DND-41 (cell line): ENCODE data around the gene NDUFA13.

Experiments used
- ATAC-seq: fragments of 200-7000 bp; cut with Tn5 transposase; 3 replicates; pipeline ENCODE4 v1.9.1; 2021; ENCODE audit warnings: low read depth; ENCODE audit not compliant: insufficient read depth
- DNase-seq: peaks from one replicate; pipeline ENCODE4 v3.0.0-alpha.2; 2020
- H2AFZ ChIP-seq: 2 replicates; pipeline ENCODE4 v1.6.0; 2012; ENCODE audit warnings: low read depth, low read length
- H3K27ac ChIP-seq: 2 replicates; pipeline ENCODE4 v1.5.1; 2012; ENCODE audit warnings: low read length, inconsistent platforms
- H3K27me3 ChIP-seq: fragments of 200-600 bp; sonication (generic); 2 replicates; pipeline ENCODE4 v1.6.0; 2012; ENCODE audit warnings: low read length, mild to moderate bottlenecking, inconsistent platforms; ENCODE audit not compliant: insufficient read depth, poor library complexity
- H3K36me3 ChIP-seq: 2 replicates; pipeline ENCODE4 v1.5.1; 2012; ENCODE audit warnings: low read length, inconsistent platforms; ENCODE audit not compliant: insufficient read depth
- H3K4me1 ChIP-seq: 2 replicates; pipeline ENCODE4 v1.5.1; 2012; ENCODE audit warnings: mild to moderate bottlenecking, low read length; ENCODE audit not compliant: insufficient read depth
- H3K4me2 ChIP-seq: 2 replicates; pipeline ENCODE4 v1.6.0; 2012; ENCODE audit warnings: mild to moderate bottlenecking, moderate library complexity, low read length, inconsistent platforms; ENCODE audit not compliant: insufficient read depth
- H3K4me3 ChIP-seq, 2 experiments: fragments of 200-600 bp in 1 of 2; shearing (Covaris generic) in 1 of 2; 2 replicates each; pipeline ENCODE4 v1.5.1; 2012 to 2016; ENCODE audit warnings: inconsistent platforms in 2 of 2, low read length in 2 of 2, mild to moderate bottlenecking in 2 of 2, low read depth in 1 of 2, moderate library complexity in 1 of 2
- H3K79me2 ChIP-seq: 2 replicates; pipeline ENCODE4 v1.6.0; 2012; ENCODE audit warnings: low read length, inconsistent platforms; ENCODE audit not compliant: insufficient read depth
- H3K9ac ChIP-seq: 2 replicates; pipeline ENCODE4 v1.6.0; 2012; ENCODE audit warnings: low read depth, mild to moderate bottlenecking, inconsistent platforms, low read length, moderate library complexity
- H3K9me3 ChIP-seq: 2 replicates; pipeline ENCODE4 v1.5.1; 2012; ENCODE audit warnings: low read length, moderate library complexity, mild to moderate bottlenecking, inconsistent platforms; ENCODE audit not compliant: insufficient read depth, severe bottlenecking
- H4K20me1 ChIP-seq: 2 replicates; pipeline ENCODE4 v1.6.0; 2012; ENCODE audit warnings: low read length; ENCODE audit not compliant: insufficient read depth
- CTCF ChIP-seq: IDR thresholded peaks from 2 replicates; pipeline ENCODE4 v1.5.1; 2012; ENCODE audit warnings: borderline replicate concordance, low read length, moderate library complexity, mild to moderate bottlenecking; ENCODE audit not compliant: poor library complexity, severe bottlenecking; ENCODE audit errors: extremely low read depth
- EZH2 ChIP-seq: IDR thresholded peaks from 3 replicates; pipeline ENCODE4 v1.6.1; 2012; ENCODE audit warnings: borderline replicate concordance, low read depth, mild to moderate bottlenecking, moderate library complexity, low read length, inconsistent platforms; ENCODE audit not compliant: severe bottlenecking

The NDUFA13 gene

GRCh38 chr19:19553670-19554069 lies 37.6 kb downstream of the NDUFA13 start:
- no peaks in the 10 kb centered on the region for H3K27me3 ChIP-seq
- ATAC-seq = no peak
- no peaks in the 10 kb centered on the region for H4K20me1 ChIP-seq
- H3K36me3 ChIP-seq = no peaks in the 10 kb centered on the region
- H3K4me2 ChIP-seq = no peak overlapping the region
- no peak for DNase-seq
- no peak overlapping the region for H2AFZ ChIP-seq
- no peak overlapping the region for H3K9ac ChIP-seq
- H3K9me3 ChIP-seq = no peaks in the 10 kb centered on the region
- no peak for TF ChIP-seq CTCF
- TF ChIP-seq EZH2 = no peak
- H3K4me1 ChIP-seq = no peaks in the 10 kb centered on the region
- no peak overlapping the region for H3K4me3 ChIP-seq
- H3K79me2 ChIP-seq = no peaks in the 10 kb centered on the region
- H3K27ac ChIP-seq = no peak overlapping the region

GRCh38 chr19:19554074-19555023 lies 38.3 kb downstream of the NDUFA13 start:
- DNase-seq (peak; percentile 41), ATAC-seq (peak; percentile 62)
- H4K20me1 ChIP-seq = no peaks in the 10 kb centered on the region
- H3K4me1 ChIP-seq = no peaks in the 10 kb centered on the region
- H2AFZ ChIP-seq = no peak overlapping the region
- no peaks in the 10 kb centered on the region for H3K79me2 ChIP-seq
- no peaks in the 10 kb centered on the region for H3K9me3 ChIP-seq
- H3K4me3 ChIP-seq = no peak overlapping the region
- H3K27me3 ChIP-seq = no peaks in the 10 kb centered on the region
- no peaks in the 10 kb centered on the region for H3K36me3 ChIP-seq
- H3K27ac ChIP-seq = no peak overlapping the region
- no peak overlapping the region for H3K4me2 ChIP-seq
- TF ChIP-seq EZH2 (no peak), CTCF (peak; percentile 77)
- no peak overlapping the region for H3K9ac ChIP-seq

GRCh38 chr19:19558055-19558454 lies 42.0 kb downstream of the NDUFA13 start:
- H3K9ac ChIP-seq = no peak overlapping the region
- no peak for ATAC-seq
- no peak for DNase-seq
- no peaks in the 10 kb centered on the region for H4K20me1 ChIP-seq
- H3K4me1 ChIP-seq = no peaks in the 10 kb centered on the region
- H3K27me3 ChIP-seq = no peaks in the 10 kb centered on the region
- no peaks in the 10 kb centered on the region for H3K9me3 ChIP-seq
- H3K27ac ChIP-seq = no peak overlapping the region
- H3K79me2 ChIP-seq = no peaks in the 10 kb centered on the region
- H2AFZ ChIP-seq = no peak overlapping the region
- peaks cover 2% of the 10 kb centered on the region; the same call in 1 of the 2 replicates for H3K36me3 ChIP-seq
- no peak overlapping the region for H3K4me2 ChIP-seq
- TF ChIP-seq EZH2 = no peak
- no peak for TF ChIP-seq CTCF
- H3K4me3 ChIP-seq = no peak overlapping the region
